GM12874 (cell line): Measurements from ENCODE around the gene MAPK9.

ENCODE experiments used
- CTCF ChIP-seq: IDR thresholded peaks from 2 replicates; pipeline ENCODE4 v1.5.1; 2011; ENCODE audit warnings: low read depth, mild to moderate bottlenecking, control low read depth, low read length, moderate library complexity; ENCODE audit not compliant: insufficient read depth

The MAPK9 gene

GRCh38 chr5:180241600-180241999, 50.3 kb downstream of the MAPK9 start:
- no peak for TF ChIP-seq CTCF

GRCh38 chr5:180238631-180239030, 53.3 kb downstream of the MAPK9 start:
- no peak for TF ChIP-seq CTCF

- no peak for TF ChIP-seq CTCF
Observed at GRCh38 chr5:180235846-180236245, 56.0 kb downstream of the MAPK9 start.

- TF ChIP-seq CTCF = no peak
Observed at GRCh38 chr5:180235077-180235476, 56.8 kb downstream of the MAPK9 start.

GRCh38 chr5:180234271-180234670, 57.6 kb downstream of the MAPK9 start:
- TF ChIP-seq CTCF = no peak

GRCh38 chr5:180233729-180234128, 58.2 kb downstream of the MAPK9 start:
- no peak for TF ChIP-seq CTCF

- TF ChIP-seq CTCF = no peak
Observed at GRCh38 chr5:180230017-180230416, 61.9 kb downstream of the MAPK9 start.

- no peak for TF ChIP-seq CTCF
Observed at GRCh38 chr5:180222056-180222455, 69.8 kb downstream of the MAPK9 start.
